Gastroesophageal sphincter (tissue), 3 donors: ENCODE data around the gene ARID1A.
"Not testable (repeated sequence)": the region's sequence is repeated elsewhere in the genome, so short reads cannot be mapped to it uniquely, and the experiment has no call there.

ENCODE experiments used
- CTCF ChIP-seq, 4 experiments: fragments of 200-600 bp in 2 of 4; fragments of 450-650 bp in 2 of 4; sonication (generic) in 1 of 4; IDR thresholded peaks; one replicate each; pipeline ENCODE4 v1.5.1; 2017 to 2019; ENCODE audit warnings: antibody characterized with exemption in 4 of 4, mild to moderate bottlenecking in 2 of 4, moderate library complexity in 2 of 4
- POLR2A ChIP-seq, 2 donors: fragments of 450-650 bp; IDR thresholded peaks; one replicate each; pipeline ENCODE4 v1.6.1; 2017; ENCODE audit warnings: antibody characterized with exemption in 2 of 2, mild to moderate bottlenecking in 2 of 2, moderate library complexity in 1 of 2

GRCh38 chr1:26803932-26804331 lies 108.1 kb downstream of the ARID1A start:
- not testable (repeated sequence) for TF ChIP-seq POLR2A, CTCF (IDR thresholded peaks at IDR 0.05)
